HG03558 (cell line): Measurements from ENCODE around the gene ATF7.

ENCODE experiments used
- ATAC-seq: cut with Tn5 transposase; IDR thresholded peaks from one replicate; pipeline ENCODE4 v1.9.1; 2021; ENCODE audit warnings: moderate number of reproducible peaks; ENCODE audit not compliant: unreplicated experiment; ENCODE audit errors: extremely low read depth

Gene ATF7

GRCh38 chr12:53538209-53538689 lies 87.9 kb downstream of the ATF7 start:
- no peak for ATAC-seq

- no peak for ATAC-seq
Measured at GRCh38 chr12:53536962-53537361, 89.2 kb downstream of the ATF7 start.

GRCh38 chr12:53533471-53533870 lies 92.7 kb downstream of the ATF7 start:
- no peak for ATAC-seq

GRCh38 chr12:53532524-53533445 lies 93.4 kb downstream of the ATF7 start:
- no peak for ATAC-seq

GRCh38 chr12:53532021-53532420 lies 94.2 kb downstream of the ATF7 start:
- ATAC-seq: no peak

- no peak for ATAC-seq
Measured at GRCh38 chr12:53530920-53531319, 95.3 kb downstream of the ATF7 start.

GRCh38 chr12:53530061-53530460 lies 96.1 kb downstream of the ATF7 start:
- no peak for ATAC-seq

GRCh38 chr12:53524476-53524875 lies 101.7 kb downstream of the ATF7 start:
- no peak for ATAC-seq

GRCh38 chr12:53523131-53523530 lies 103.1 kb downstream of the ATF7 start:
- no peak for ATAC-seq

GRCh38 chr12:53518381-53518780 lies 107.8 kb downstream of the ATF7 start:
- ATAC-seq: no peak

- no peak for ATAC-seq
Measured at GRCh38 chr12:53516758-53517455, 109.3 kb downstream of the ATF7 start.

- ATAC-seq: no peak
Measured at GRCh38 chr12:53515291-53515680, 110.9 kb downstream of the ATF7 start.

GRCh38 chr12:53514628-53515290 lies 111.4 kb downstream of the ATF7 start:
- ATAC-seq: no peak

- ATAC-seq: no peak
Measured at GRCh38 chr12:53513712-53514410, 112.3 kb downstream of the ATF7 start.

- no peak for ATAC-seq
Measured at GRCh38 chr12:53510181-53510812, 115.9 kb downstream of the ATF7 start.

GRCh38 chr12:53508534-53509170 lies 117.5 kb downstream of the ATF7 start:
- ATAC-seq: peak; percentile 83

GRCh38 chr12:53507603-53507885 lies 118.6 kb downstream of the ATF7 start:
- no peak for ATAC-seq

GRCh38 chr12:53506881-53507602 lies 119.1 kb downstream of the ATF7 start, which contains the start of gene NPFF:
Gene NPFF, minus strand, starts transcription at chr12:53507484. Its CDS starts 10 bp downstream, at chr12:53507474.
- ATAC-seq: no peak

- no peak for ATAC-seq
Measured at GRCh38 chr12:53506450-53506785, 119.8 kb downstream of the ATF7 start.
